Activated CD4-positive, CD25-positive, alpha-beta regulatory T cell treated with anti-CD3 and anti-CD28 coated beads, Interleukin-2, amount 50 U/mL, for 24 hours (primary cell): Measurements from ENCODE around the gene SLC39A11.

ENCODE experiments used
- ATAC-seq, 2 donors: fragments of 150-1000 bp; cut with Tn5 transposase; one replicate each; pipeline ENCODE4 v1.10.0; 2021; ENCODE audit warnings: mild to moderate bottlenecking in 1 of 2, moderate library complexity in 1 of 2

SLC39A11 gene

GRCh38 chr17:72671016-72671415 is 421.5 kb downstream of the SLC39A11 start:
- ATAC-seq: no peak

DNA sequence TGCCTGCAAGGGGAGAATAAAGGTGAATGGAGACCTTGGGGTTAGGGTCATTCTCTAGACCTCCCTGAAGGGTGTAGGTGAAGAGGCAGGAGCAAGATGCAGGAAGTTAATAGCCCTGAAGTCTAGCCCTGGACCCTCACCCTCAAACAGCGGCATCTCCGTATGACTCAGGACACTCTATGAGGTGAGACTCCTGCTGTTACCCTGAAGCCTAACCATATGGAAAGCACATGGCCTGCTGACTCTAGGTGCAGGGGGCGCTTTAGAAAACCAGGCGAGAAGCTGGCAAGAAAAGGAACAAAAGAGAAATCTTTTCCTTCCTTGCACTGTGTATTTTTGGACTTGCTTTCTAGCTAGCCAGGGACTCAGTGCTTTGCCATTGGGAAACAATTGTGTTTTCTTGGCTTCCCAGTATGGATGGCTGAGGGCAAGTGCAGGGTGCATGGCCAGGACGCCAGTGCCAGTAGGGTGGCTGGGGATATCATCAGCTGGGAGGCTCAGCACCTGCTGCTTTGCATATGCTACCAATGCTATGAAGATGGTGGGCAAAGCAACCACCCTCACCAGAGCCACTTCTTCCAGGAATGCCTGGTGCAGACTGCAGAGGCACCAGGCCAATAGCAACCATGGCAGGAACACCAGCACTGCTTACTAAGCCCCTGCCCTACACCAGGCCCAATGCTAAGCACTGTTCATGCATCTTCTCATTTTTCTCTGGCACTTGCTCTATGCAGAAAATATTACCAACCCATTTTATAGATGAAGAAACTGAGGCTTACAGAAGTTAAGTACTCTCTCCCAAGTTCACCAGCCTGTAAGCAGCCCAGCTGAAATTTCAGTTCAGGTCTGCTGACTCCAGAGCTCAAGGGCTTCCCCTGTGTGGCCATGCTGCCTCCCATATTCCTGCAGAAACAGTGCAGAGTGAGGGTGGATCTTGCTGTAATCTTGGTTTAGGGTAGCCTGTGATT is 425.1 kb downstream of the SLC39A11 start:
- no peak for ATAC-seq

- no peak for ATAC-seq
Observed at GRCh38 chr17:72665852-72666851, 426.3 kb downstream of the SLC39A11 start.

GRCh38 chr17:72662827-72663190 is 429.7 kb downstream of the SLC39A11 start:
- no peak for ATAC-seq

GRCh38 chr17:72661945-72662826 is 430.3 kb downstream of the SLC39A11 start:
- no peak for ATAC-seq

DNA sequence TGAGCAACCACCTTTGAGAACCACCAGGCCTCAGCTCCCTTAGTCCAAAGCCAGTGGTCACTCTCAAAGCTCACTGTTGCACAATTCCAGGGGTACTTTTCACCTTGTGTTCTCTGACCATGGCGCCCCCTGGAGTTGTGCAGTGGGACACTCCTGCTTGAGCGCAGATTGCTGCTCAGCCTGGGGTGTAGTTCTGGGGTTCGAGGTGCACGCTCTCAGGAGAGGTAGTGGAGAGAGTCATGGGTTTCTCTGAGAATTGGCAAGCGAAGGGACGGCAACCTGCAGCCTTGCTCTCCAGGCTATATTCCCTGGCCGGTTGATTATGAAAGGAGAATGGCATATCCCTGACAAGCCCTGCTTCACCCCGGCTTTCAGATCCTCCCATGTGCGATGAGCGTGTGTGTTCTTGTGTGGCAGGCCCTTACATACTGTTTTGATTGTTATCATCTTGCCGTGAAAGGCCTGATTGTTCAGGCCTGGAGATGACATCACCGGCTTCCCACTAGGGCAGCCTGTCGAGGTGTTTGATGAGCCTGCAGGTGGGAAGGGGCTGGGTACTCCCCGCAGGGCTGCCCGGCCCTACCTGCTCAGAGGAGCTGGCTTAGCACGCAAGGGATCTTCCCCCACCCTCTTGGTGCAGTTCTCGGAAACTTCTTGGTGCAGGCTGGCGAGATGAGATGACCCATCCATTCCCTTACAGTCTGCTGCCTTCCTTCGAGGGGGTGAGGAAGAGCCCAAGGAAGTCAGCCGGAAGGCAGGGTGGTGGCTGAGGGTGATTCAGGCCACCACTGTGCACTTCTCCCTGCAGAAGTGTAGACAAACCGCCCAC is 431.2 kb downstream of the SLC39A11 start:
- no peak for ATAC-seq

DNA sequence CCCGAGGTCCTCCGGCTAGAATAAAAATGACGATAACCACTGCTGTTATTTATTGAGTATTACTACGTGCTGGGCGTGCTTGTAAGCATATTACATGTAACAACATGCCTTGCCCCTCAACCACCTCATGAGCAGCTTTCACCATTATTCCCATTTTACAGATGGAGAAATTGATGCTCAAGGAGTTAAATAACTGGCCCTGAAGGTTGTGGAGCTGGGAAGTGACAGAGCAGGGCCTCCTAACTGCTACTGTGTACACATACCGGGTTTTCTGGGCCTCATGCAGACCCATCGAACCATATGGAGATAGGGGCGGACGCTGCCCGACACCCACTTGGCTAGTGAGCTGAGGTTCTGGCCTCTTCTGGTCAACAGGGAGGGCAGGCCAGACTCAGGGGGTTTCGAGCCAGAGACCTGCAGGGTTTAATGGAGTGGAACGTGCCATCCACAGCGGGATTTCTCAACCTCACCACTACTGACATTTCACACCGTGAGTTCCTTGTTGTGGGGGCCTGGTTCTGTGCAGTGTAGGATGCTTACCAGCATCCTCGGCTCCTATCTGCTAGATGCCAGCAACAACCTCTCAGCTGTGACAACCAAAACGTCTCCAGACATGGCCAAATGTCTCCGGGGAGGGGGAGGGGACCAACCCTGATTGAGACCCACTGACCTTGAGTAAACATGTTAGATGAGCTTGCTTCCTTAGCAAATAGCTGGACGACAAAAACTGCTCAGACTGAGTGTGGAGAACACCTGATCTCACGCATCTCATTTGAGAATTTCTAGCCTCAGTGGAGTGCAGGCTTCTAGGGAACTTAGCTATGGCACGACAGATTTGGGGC is 432.0 kb downstream of the SLC39A11 start:
- no peak for ATAC-seq

- ATAC-seq: no peak
Observed at GRCh38 chr17:72659811-72660210, 432.7 kb downstream of the SLC39A11 start.

GRCh38 chr17:72658675-72659074 is 433.8 kb downstream of the SLC39A11 start:
- no peak for ATAC-seq

DNA sequence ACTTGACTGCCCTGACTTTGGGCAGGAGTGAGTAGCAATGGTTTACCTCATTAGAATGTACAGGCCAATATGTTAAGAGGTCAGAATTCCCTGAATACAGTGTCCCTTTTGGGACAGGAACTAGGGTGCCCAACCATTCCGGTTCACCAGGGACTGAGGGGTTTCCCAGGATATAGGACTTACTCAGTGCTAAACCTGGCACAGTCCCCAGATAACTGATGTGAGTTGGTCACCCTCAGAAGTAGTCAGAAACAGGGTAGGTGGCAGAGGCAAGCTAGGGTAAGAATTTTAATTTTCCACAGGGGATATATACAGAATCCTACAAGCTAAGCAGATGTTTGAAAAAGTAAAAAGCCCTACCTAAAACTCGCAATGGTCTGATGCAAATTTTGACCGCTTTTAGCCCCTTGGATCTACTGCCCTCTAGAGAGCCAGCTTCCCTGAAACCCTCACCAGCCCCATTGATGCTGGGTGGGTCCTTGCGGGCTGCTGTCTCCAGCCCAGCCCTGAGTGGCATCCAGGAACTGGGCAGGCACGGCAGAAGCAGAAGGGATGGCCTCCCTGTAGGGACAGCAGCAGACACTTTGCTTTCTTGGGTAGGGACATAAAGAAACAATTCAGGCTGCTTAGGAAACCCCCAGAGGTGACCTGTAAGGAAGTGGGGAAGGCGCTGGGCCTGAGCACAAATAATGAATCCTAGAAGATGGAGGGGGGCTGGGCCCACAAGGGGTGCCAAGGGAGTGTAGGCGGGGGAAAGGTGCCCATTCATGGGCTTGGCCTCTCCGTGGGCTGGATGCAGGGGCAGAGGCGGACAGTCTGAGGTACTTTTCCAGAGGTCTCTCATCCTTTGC is 434.8 kb downstream of the SLC39A11 start:
- ATAC-seq: no peak

DNA sequence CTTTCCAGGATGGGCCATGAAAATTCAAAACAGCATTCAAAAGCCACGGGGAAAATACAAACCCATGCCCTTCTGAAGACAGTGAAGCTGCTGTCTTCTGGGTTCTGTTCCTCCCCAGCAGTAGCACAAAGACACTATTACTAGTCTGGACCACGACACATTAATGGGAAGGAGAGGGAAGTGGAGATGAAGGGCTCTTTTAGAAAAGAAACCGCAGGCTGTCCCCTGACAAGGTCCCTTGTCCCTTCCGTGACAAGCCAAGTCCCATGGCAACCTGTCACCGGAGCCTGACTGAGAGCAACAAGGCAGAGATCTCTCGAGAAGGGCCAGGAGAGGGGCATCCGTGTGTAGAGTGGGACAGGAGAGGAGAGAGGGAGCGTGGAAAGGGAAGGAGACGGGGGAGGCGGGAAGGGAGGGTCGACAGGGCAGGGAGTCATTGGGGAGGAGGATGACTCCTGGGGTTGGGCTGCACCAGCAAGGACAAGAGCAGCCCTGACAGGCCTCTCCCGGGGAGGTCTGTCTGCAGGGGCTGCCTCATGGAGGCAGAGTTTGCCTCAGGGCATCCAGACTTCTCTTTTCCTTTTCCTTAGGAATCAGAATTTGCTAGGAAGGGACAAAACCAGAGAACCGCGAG is 436.2 kb downstream of the SLC39A11 start:
- ATAC-seq: no peak

- ATAC-seq: no peak
Observed at GRCh38 chr17:72654706-72655105, 437.8 kb downstream of the SLC39A11 start.

- ATAC-seq: no peak
Observed at GRCh38 chr17:72651988-72652387, 440.5 kb downstream of the SLC39A11 start.

DNA sequence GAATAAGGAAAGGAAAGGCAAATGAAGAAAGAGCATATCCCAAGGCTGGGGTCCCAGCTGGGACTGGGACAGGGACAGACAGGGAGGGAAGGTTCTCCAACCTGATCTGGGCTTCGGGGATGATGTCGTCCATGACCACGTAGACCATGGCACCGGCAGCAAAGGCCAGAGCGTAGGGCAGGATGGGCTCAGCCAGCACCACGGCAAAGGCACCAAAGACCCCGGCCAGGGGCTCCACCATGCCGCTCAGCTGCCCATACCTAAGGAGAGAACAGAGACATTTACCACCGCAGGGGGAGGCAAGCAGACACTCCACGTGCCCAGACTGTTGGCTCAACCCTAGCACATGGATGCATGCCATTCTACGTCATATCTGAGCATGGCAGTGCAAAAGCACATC is 443.8 kb downstream of the SLC39A11 start:
- no peak for ATAC-seq

GRCh38 chr17:72646176-72646575 is 446.3 kb downstream of the SLC39A11 start:
- no peak for ATAC-seq

DNA sequence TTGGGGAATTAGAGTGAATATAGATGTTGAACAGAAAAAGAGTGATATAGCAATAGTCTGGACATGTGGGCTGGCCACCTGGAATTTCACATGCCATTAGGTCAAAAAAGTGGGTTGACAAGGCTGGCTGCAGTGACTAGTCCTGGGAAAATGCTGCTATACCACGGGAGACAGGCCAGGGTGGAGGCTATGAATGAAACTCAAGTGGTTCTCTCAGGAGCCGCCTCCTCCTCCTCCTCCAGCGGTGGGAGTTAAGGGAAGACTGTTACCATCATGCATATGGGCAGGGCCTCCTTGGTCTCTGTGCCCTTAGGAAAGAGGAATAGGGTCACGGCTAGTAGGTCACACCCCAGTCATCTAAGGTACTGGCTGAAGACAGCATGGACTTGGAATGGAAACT is 448.0 kb downstream of the SLC39A11 start:
- ATAC-seq: no peak

- no peak for ATAC-seq
Observed at GRCh38 chr17:72643575-72644216, 448.8 kb downstream of the SLC39A11 start.

DNA sequence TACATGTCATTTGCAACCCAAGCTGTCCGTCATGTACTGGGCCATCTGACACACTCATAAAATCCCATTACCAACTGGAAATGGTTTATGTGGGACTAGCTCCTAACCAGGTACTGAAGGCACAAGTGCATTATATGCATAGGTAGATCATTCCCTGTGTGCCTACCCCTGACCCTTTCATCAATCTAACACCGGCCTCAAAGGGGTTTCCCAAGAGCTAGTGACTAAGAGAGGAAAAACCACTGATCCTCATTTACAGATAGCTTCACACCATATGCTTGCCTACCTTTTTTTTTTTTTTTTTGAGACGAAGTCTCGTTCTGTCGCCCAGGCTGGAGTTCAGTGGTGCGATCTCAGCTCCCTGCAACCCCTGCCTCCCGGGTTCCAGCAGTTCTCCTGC is 449.8 kb downstream of the SLC39A11 start:
- ATAC-seq: no peak
